HG03521 (cell line): ENCODE data around the gene GATA2.

Source experiments
- ATAC-seq: cut with Tn5 transposase; IDR thresholded peaks from one replicate; pipeline ENCODE4 v1.9.1; 2021; ENCODE audit warnings: mild to moderate bottlenecking, moderate library complexity; ENCODE audit not compliant: unreplicated experiment

Gene GATA2

GRCh38 chr3:128502712-128503111 lies 9.7 kb upstream of the GATA2 start:
- ATAC-seq = no peak

DNA sequence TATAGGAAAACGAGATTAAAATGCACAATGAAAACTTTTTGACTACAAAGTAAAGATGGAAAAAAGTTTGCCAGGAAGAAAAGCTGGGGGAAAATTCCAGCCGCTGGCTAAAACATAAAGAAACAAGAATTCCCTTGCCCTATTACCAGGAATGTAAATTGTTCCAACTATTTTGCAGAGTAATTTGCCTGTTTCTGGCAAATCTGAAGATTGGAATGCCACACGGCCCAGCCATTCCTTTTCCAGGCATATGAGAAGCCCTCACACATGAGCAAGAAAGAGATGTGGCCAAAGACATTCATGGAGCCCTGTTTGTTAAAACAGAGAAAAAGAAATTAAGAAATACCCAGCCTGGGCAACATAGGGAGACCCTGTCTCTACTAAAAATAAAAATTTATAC lies 8.4 kb upstream of the GATA2 start:
- no peak for ATAC-seq

- ATAC-seq = no peak
Measured at GRCh38 chr3:128500556-128500955, 7.6 kb upstream of the GATA2 start.

- ATAC-seq = no peak
Measured at GRCh38 chr3:128499724-128500275, 6.8 kb upstream of the GATA2 start.

- ATAC-seq = no peak
Measured at GRCh38 chr3:128498901-128499530, 6.0 kb upstream of the GATA2 start.

GRCh38 chr3:128498127-128498626 lies 5.2 kb upstream of the GATA2 start:
- ATAC-seq = no peak

GRCh38 chr3:128497305-128498126 lies 4.5 kb upstream of the GATA2 start:
- ATAC-seq = no peak

- ATAC-seq = no peak
Measured at GRCh38 chr3:128496602-128497304, 3.8 kb upstream of the GATA2 start.

DNA sequence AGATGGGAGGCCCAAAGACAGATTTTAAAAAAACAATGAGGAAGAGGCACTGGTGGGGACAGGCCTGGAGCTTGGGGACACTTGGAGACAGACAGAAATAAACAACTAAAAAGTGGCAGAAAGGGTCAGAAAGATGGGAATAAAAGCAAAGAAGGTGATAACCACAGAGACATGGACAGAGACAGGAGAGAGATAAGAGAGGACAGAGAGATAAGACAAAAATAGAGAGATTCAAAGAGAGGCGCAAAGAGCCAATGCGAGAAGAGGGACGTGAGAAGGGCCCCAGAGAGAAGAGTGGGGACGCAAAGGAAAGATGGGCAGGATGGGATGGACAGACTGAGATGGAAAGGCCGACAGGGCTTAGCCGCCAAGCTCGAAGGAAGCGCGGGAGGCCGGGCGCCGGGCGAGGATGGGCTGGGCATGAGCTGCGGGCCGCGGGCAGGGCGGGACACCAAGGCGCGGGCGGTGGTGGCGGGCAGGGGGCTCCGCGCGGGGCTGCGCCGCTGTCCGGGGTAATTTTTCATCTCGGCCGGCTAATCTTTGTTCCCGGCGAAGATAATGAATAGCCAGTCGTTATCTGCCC lies 3.1 kb upstream of the GATA2 start:
- ATAC-seq = no peak

DNA sequence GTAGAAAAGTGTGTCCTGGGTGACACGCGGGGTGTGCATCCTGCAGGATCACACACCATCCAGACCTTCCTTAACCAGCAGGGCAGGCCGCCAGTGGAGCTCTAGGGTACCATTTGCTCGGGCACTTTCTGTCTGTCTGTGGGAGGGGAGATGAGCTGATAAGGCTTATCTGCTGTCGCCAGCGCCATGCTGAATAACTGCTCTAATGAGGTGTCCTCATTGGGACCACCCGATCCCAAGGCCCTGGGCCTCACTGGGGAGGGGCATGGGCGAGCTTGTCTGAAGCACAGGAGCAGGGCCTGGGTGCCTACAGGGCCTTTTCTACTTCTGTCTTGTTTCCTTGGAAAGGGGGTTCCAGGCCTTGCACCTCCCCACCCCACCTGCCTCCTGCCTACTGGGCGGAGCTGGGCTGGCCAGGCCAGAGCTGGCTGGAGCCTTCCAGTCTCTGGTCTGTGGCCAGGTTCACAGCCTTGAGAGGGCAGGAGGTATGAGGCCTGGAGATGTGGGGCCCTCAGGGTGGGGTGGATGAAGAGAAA lies 2.5 kb upstream of the GATA2 start:
- ATAC-seq = no peak

- no peak for ATAC-seq
Measured at GRCh38 chr3:128494367-128494650, 1.3 kb upstream of the GATA2 start.

GRCh38 chr3:128493570-128494366 lies 767 bp upstream of the GATA2 start:
- no peak for ATAC-seq

DNA sequence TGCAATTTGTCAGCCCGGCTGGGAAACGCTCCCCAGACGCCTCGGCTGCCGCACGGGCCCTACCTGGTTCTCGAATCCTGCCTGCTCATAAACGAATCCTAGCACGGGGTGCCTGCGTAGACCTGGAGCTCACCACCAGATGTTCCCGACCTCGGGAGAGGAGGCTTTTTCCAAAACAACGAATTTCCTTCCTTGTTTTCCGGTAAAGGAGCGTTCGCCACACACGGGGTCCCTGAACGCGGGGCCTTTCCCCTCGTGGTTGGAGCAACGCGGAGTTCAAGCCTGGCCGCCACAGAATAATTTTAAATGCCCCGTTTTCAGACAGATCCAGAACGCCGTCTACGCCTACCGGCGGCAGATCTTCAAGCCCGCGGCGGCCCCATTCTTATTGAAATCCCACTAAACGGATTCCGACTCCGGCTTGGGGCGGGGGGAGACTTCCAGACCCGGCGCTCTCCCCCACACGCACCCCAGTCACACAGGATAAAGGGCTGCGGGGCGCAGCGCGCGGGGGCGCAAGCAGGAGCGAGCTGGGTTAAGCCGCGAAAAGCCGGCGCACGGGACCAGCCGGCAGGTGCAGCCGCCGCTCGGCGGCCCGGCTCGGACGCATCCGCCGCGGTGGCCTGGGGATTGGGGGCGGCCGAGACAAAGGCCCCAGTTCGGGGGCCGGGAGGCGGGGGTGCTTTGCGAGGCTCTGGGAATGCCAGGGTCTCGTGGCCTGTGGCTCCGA lies 895 bp downstream of the GATA2 start:
- no peak for ATAC-seq

- ATAC-seq = no peak
Measured at GRCh38 chr3:128491691-128491940, 1.4 kb downstream of the GATA2 start.

DNA sequence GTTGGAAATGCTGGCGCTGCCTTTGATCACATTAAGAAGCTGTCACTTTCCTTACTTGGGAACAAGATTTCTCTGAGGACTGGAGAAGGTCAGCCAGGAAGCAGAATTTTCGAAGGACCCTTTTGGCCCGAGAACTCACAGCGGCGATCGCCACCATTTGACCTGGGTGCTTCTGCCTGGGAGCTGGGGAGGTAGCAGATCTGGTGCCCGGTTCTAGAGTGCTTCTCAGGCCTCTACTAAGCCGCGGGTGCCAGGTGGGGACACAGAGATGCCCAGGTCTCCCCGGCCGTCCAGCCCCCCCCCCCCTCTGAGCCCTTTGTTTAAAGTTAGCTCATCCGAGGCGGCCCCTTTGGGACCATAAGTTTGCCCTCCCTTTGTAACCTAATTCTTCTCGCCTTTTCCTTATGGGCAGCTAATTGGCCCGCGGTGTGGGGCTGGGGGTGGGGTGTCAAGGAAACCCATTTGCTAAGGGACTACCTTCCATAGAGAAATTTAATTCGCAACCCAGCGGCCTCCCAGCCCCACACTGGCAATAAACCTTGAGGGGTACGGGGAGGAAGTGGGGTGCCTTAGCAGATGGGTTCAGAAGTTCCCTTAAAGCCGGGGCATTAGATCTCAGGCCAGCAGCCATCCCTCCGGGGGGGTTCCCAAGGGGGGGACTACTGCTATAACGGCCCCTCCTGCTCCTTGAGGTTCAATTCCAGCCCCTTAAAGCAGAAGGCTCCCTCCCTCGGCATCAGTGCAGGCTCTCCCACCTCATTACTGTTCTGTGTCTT lies 1.9 kb downstream of the GATA2 start:
- no peak for ATAC-seq

GRCh38 chr3:128490650-128490914 lies 2.4 kb downstream of the GATA2 start:
- no peak for ATAC-seq

- no peak for ATAC-seq
Measured at GRCh38 chr3:128489927-128490649, 2.9 kb downstream of the GATA2 start.

DNA sequence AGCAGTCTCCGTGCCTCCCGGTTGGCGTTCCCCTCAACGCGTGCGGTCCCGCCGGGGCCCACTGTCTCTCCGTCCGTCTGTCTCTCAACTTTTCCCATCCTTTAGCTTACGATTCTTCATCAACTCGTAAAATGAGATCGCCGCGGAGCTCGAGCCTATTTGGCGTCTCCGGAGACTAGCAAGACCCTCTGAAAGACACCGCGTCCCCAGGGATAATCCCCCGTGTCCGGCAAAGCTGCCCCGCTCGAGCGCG lies 3.4 kb downstream of the GATA2 start:
- no peak for ATAC-seq
